ENCODE results near the gene NEK1.

DNA sequence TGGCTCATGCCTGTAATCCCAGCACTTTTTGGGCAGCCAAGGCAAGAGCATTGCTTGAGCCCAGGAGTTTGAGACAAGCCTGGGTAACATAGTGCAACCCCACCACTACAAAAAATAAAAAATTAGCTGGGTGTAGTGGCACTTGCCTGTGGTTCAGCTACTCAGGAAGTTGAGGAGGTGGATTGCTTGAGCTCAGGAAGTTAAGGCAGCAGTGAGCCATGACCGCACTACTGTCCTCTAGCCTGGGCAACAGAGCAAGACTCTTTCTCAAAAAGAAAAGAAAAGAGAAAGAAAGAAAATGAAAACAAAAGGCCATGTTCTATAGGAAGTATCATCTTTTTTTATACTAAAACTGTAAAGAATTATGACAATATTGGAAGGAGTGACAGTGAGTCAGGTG lies 38.5 kb downstream of the NEK1 start:
- TF ChIP-seq, protein P1, sequence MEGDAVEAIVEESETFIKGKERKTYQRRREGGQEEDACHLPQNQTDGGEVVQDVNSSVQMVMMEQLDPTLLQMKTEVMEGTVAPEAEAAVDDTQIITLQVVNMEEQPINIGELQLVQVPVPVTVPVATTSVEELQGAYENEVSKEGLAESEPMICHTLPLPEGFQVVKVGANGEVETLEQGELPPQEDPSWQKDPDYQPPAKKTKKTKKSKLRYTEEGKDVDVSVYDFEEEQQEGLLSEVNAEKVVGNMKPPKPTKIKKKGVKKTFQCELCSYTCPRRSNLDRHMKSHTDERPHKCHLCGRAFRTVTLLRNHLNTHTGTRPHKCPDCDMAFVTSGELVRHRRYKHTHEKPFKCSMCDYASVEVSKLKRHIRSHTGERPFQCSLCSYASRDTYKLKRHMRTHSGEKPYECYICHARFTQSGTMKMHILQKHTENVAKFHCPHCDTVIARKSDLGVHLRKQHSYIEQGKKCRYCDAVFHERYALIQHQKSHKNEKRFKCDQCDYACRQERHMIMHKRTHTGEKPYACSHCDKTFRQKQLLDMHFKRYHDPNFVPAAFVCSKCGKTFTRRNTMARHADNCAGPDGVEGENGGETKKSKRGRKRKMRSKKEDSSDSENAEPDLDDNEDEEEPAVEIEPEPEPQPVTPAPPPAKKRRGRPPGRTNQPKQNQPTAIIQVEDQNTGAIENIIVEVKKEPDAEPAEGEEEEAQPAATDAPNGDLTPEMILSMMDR (conservative IDR thresholded peaks at IDR 0.05; ENCODE audit: low read length), result no peak
- no peak for TF ChIP-seq EZH2phosphoT487 (IDR thresholded peaks at IDR 0.05; ENCODE audit: borderline replicate concordance, low read depth, low read length)
